ENCODE measurements around the gene PARD3.
"Not testable (repeated sequence)": the region's sequence is repeated elsewhere in the genome, so short reads cannot be mapped to it uniquely, and the experiment has no call there.

The PARD3 gene

DNA sequence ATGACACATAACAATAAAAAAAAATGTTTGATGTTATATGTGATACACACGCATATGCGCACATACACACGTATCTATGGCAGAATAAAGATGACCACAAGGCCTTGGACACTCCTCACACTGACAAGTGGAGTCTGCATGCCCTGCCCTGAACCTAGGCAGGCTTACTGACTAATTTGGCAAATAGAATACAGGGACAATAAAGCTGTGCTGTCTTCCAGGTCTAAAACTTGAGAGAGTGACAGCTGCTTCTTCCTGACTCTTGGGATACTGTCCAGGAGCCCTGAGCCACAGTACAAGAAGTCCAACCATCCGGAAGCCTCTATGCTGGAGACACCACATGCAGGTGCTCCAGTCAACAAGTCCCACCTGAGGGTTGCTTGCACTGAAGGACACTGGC, 20.3 kb downstream of the PARD3 start:
- H3K9me3 Mint-ChIP-seq = no peaks in the 10 kb centered on the region
- no peak overlapping the region for H3K4me3 Mint-ChIP-seq
- H3K27ac Mint-ChIP-seq = no peak overlapping the region
- ATAC-seq (no peak), DNase-seq (ENCODE audit: low spot score in 2 of 2) (no peak)
- H3K4me1 Mint-ChIP-seq = no peaks in the 10 kb centered on the region
- no peaks in the 10 kb centered on the region for H3K36me3 Mint-ChIP-seq

DNA sequence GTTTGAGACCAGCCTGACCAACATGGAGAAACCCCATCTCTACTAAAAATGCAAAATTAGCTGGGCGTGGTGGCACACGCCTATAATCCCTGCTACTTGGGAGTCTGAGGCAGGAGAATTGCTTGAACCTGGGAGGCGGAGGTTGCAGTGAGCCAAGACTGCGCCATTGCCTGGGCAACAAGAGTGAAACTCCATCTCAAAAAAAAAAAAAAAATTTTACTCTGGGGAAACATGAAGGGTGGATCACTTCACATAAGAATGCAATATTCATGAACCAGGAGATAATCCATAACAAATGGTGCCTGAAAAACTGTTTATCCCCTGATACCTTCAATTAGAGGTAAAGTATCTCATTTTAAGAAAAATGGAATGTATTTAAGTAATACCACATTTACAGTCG, 21.5 kb downstream of the PARD3 start:
- not testable (repeated sequence) for H3K36me3 Mint-ChIP-seq; ATAC-seq; DNase-seq (ENCODE audit: low spot score in 2 of 2); H3K27ac Mint-ChIP-seq; H3K4me1 Mint-ChIP-seq; H3K4me3 Mint-ChIP-seq; H3K9me3 Mint-ChIP-seq

DNA sequence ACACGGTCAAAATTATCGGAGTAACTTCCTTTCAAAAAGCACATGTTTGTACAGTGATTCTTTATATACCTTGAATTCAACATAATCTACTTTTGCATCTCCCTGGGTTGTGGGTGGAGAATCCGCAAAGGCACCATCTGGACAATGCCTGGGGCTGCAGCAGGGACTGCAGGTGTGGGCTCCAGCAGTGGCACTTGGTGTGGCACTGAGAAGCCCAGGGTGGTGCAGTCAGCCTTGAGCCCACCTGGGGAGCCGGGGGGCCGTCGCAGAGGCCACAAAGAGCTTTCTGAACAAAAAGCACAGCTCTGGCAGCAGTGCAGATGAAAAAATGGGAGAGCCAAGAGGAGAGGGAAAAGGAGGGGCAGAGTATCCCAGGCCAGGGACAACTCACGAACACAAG, 22.2 kb downstream of the PARD3 start:
- DNase-seq (ENCODE audit: low spot score in 2 of 2) = no peak
- Mint-ChIP-seq H3K27ac (no peak overlapping the region), H3K4me1 (no peaks in the 10 kb centered on the region), H3K9me3 (no peaks in the 10 kb centered on the region), H3K36me3 (no peaks in the 10 kb centered on the region), H3K4me3 (no peak overlapping the region)
- ATAC-seq = no peak

DNA sequence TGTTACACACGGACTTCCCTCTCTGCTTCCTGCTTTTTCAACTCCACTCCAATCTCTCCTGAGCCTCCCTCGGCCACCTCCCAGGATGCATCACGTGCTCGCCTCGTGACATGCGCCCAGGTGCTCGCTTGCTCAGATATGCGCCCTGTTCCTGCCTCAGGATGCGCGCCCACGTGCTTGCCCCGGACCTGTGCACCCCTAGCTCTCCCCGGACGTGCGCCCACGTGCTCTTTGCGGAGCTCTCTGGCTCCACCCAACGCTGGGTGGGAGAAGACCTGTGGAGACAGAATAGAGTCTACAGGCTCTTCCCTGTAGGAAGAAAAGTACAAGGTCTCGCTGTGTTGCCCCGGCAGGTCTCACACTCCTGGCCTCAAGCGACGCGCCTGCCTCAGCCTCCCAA, 23.1 kb downstream of the PARD3 start:
- H3K4me3 Mint-ChIP-seq = no peak overlapping the region
- H3K4me1 Mint-ChIP-seq = no peaks in the 10 kb centered on the region
- no peak overlapping the region for H3K27ac Mint-ChIP-seq
- no peaks in the 10 kb centered on the region for H3K9me3 Mint-ChIP-seq
- H3K36me3 Mint-ChIP-seq = no peaks in the 10 kb centered on the region
- ATAC-seq (no peak), DNase-seq (ENCODE audit: low spot score in 2 of 2) (no peak)

DNA sequence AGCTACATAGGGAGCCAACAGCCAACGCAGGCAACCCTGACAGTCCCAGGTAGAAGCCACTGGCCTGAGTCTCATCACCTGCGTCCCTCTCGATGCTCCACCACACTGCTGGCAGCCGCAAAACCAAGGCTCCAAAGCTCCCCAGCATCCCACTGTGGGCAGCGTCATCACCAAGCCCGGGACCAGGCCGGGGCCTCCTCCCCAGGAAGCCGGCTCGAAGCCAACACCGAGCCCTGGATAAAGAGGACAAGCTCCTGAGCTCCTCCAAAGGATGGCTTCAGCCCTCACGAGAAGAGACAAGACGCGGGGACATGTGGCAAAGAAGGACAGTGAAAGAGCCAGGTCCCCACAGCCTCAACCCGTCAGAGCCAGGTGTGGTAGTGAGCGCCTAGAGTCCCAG, 23.9 kb downstream of the PARD3 start:
- ATAC-seq = peak; percentile 25
- no peaks in the 10 kb centered on the region for H3K4me1 Mint-ChIP-seq
- no peak overlapping the region for H3K4me3 Mint-ChIP-seq

DNA sequence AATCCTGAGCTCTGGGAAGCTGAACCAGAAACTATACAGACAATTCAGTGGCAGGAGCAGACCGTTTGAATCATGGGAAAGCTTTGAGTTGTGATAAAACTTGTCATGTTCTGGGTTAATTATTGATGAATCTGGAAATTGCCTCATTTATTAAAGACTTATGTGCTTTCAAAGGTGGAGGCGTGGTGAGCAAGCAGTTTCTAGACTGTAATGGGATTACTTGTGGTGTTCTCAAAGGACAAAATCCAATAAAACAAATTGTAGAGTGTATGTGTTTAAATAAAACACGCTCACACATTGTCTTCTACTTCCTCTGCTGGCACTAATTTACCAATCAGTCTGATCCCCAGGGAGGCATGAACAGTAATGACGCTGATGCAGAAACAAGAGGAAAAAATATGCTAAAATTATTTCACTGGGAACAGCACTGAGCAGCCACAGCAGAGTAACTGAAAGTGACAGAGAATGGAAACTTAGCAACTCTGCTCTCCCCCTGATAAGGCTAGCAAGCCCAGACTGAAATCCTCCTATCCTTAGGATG, 25.1 kb downstream of the PARD3 start:
- ATAC-seq (no peak), DNase-seq (ENCODE audit: low spot score in 2 of 2) (no peak)
- Mint-ChIP-seq H3K36me3 (no peaks in the 10 kb centered on the region), H3K27ac (no peak overlapping the region), H3K9me3 (no peaks in the 10 kb centered on the region), H3K4me1 (no peaks in the 10 kb centered on the region), H3K4me3 (no peak overlapping the region)

More for the DNA sequence above, 23.9 kb downstream of the PARD3 start:
- DNase-seq (ENCODE audit: low spot score in 2 of 2) = no peak
- Mint-ChIP-seq H3K27ac (no peak overlapping the region), H3K36me3 (no peaks in the 10 kb centered on the region), H3K9me3 (no peaks in the 10 kb centered on the region)

DNA sequence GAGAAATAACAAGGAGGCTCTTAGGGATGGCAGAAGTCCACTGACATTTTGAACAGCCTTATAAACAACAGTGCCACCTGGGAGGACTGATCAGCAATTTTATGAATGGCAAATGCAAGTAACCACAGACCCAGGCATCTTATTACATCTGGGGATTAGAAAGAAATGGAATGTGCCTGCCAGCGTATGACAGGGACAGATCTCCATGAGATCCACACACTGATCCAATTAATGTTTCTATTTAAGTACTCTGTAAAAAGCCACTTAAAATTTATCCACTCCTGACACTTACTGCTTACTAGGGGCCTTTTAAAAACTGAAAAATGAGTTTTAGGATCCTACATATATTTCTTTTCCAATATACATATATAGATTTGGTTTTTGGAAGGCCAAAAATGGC, 28.6 kb downstream of the PARD3 start:
- no peaks in the 10 kb centered on the region for H3K36me3 Mint-ChIP-seq
- no peak overlapping the region for H3K27ac Mint-ChIP-seq
- H3K4me3 Mint-ChIP-seq = no peak overlapping the region
- no peak for DNase-seq (ENCODE audit: low spot score in 2 of 2)
- H3K9me3 Mint-ChIP-seq = no peaks in the 10 kb centered on the region
- ATAC-seq = no peak
- H3K4me1 Mint-ChIP-seq = no peaks in the 10 kb centered on the region

DNA sequence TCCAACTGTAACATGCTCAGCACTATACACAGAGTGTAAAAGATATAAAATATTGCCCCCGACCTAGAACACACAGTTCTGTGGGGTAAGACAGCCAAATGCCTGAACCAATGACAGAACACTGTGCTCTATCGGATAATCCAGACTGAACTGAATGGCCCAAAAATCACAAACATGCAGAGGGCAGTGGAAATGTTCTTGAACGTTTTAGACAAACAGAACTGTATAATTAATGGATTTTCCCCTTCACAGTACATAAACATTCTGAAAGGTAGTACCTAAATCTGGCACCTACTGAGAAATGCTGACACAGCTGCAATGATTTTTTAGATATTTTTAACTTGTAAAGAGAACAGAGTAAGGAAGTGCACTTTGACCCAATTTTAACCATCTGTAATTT, 33.4 kb downstream of the PARD3 start:
- no peak overlapping the region for H3K27ac Mint-ChIP-seq
- DNase-seq (ENCODE audit: low spot score in 2 of 2) (no peak), ATAC-seq (no peak)
- H3K4me3 Mint-ChIP-seq = no peak overlapping the region
- no peaks in the 10 kb centered on the region for H3K36me3 Mint-ChIP-seq
- H3K9me3 Mint-ChIP-seq = no peaks in the 10 kb centered on the region
- H3K4me1 Mint-ChIP-seq = no peaks in the 10 kb centered on the region

DNA sequence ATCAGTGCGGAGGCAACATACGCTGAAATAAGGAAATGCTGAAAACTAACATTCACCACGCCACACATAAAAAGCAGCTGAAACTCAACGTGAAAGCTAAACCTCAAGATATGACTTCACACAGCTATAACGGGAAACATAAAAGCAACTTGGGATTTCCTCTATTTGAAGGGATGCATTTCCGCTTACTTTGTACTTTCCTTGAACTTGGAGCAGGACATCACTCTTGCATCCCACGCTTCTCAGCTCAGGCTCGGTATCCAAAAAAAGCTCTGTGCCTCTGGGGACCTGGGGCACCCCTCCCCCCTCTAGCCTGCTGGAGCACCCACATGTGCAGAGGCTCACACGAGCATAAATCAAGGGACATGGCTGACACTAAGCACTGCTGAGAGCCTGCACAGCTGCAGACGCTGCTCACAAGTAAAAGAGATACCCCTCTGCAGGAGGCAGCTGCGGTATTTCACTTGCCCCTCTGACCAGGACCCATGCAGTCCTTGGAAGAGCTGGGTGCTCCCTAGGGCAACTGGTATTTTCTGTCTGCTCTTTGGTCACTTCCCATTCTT, 34.2 kb downstream of the PARD3 start:
- DNase-seq (ENCODE audit: low spot score in 2 of 2) = no peak
- H3K4me3 Mint-ChIP-seq = no peak overlapping the region

DNA sequence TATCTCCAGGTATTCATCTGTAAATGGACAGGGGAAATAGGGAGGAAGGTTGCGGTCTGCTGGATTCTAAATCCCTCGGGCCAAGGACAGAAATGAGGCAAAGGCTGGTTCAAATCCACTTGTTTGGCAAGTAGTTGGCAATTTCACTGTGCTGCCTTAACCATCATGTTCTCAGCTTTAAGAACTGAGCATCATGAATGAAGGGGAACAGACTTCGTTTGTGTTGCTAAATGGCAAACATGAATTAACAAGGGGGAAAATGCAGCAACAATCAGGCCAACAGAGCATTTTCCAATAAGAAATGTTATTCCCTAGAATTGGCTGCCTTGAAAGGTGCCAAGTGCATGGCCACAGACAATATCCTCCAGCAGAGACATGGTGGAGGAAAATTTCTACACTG, 36.9 kb downstream of the PARD3 start:
- Mint-ChIP-seq H3K4me1 (no peaks in the 10 kb centered on the region), H3K4me3 (no peak overlapping the region), H3K36me3 (no peaks in the 10 kb centered on the region), H3K9me3 (no peaks in the 10 kb centered on the region), H3K27ac (no peak overlapping the region)
- DNase-seq (ENCODE audit: low spot score in 2 of 2) = no peak
- no peak for ATAC-seq

More for the DNA sequence above, 34.2 kb downstream of the PARD3 start:
- no peaks in the 10 kb centered on the region for H3K4me1 Mint-ChIP-seq
- H3K27ac Mint-ChIP-seq = no peak overlapping the region
- no peaks in the 10 kb centered on the region for H3K36me3 Mint-ChIP-seq
- ATAC-seq = peak; percentile 13
- H3K9me3 Mint-ChIP-seq = no peaks in the 10 kb centered on the region

DNA sequence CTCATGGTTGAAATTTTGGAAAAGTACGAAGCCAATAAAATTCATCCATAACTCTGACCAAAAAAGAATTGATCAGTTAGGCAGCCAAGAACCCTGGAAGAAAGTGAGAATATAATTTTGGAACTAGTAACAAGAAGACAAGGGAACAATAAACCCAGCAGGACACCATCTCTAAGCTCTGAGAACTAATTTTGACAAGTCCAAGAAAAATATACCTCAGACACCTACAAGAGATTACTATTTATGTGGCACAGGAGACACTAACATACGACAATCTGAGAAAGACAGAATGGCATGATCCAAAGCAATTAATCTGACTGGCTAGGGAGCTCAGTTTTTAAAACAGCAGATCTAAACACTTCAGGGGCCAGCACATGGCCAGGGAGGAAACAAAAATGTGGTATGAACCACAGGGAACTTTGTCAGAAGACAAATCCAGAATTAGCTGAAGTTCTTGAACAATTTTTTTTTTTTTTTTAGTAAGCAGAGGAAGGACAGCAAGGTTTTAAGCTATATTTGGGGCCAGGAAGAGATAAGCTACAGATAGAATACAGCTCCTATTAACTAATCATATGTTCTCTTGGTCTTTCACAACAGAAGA, 38.9 kb downstream of the PARD3 start:
- H3K9me3 Mint-ChIP-seq = no peaks in the 10 kb centered on the region
- no peak overlapping the region for H3K4me3 Mint-ChIP-seq
- DNase-seq (ENCODE audit: low spot score in 2 of 2) (no peak), ATAC-seq (no peak)
- no peaks in the 10 kb centered on the region for H3K4me1 Mint-ChIP-seq
- no peaks in the 10 kb centered on the region for H3K36me3 Mint-ChIP-seq
- H3K27ac Mint-ChIP-seq = no peak overlapping the region

DNA sequence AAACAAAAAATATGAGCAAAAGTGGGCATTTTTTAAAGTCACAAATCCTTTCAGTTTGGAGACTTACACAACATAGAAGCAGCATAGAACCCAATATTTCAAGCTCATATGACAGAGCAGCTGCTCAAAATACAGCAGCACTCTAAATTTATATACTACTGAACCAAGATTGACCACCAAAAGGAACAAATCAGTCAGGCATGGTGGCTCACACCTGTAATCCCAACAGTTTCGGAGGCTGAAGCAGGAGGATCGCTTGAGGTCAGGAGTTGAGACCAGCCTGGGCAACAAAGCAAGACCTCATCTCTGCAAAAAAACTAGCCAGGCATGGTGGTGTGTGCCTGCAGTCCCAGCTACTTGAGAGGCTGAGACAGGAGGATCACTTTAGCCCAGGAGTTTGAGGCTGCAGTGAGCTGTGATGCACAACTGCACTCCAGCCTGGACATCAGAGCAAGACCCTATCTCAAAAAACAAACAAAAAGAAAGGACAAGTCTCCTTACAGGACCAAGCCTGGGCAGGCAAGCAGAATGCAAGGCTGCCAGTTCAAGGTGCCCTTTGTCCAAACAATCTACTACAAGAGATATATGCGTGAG, 40.0 kb downstream of the PARD3 start:
- no peaks in the 10 kb centered on the region for H3K9me3 Mint-ChIP-seq
- H3K4me3 Mint-ChIP-seq = no peak overlapping the region
- H3K36me3 Mint-ChIP-seq = no peaks in the 10 kb centered on the region
- H3K27ac Mint-ChIP-seq = no peak overlapping the region
- ATAC-seq = no peak
- no peaks in the 10 kb centered on the region for H3K4me1 Mint-ChIP-seq
- DNase-seq (ENCODE audit: low spot score in 2 of 2) = no peak

DNA sequence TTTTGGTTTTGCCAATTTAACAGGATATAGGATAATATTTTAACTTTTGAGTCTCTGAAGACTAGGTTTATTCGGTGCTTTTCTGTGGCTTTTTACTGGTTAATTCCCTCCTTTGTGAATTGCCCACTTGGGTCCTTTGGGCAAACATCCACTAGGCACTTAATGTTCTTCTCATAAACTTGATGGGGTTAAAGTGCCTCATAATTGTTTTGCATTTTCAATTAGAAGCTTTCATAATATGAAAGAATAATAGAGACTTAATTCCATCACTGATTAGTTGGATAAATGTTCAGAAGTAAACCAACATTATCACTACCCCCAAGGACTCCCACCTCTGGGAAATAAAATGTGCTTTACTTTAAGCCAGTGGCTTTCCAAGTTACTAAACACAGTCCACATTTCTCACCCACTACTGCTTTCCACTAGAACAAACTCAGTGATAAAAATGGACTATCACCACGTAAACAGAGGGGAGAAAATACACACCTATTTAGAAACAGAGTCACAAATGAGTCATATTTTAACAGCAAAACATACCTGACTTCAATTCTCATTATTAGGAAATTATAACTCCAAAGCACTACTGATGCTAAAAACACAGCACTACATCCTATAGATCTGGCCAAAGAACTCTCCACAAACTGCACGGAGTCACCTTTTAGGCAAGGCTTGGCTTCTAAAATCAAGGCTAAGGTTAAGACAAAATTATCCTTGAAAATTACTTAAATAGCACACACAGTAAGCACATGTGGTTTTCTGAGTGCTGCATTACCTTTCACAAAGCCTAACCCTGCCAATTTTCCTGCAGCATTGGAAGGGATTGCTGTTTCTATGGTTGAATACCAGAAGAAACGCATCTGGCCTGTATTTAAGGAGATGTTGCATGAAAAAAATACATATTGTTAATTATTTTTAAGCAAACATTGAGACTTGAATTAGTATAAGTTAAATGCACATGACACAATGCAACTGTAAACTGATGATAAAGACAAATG, 41.2 kb downstream of the PARD3 start:
- ATAC-seq = no peak
- Mint-ChIP-seq H3K4me3 (no peak overlapping the region), H3K9me3 (no peaks in the 10 kb centered on the region), H3K4me1 (no peaks in the 10 kb centered on the region), H3K27ac (no peak overlapping the region), H3K36me3 (no peaks in the 10 kb centered on the region)
- DNase-seq (ENCODE audit: low spot score in 2 of 2) = no peak

DNA sequence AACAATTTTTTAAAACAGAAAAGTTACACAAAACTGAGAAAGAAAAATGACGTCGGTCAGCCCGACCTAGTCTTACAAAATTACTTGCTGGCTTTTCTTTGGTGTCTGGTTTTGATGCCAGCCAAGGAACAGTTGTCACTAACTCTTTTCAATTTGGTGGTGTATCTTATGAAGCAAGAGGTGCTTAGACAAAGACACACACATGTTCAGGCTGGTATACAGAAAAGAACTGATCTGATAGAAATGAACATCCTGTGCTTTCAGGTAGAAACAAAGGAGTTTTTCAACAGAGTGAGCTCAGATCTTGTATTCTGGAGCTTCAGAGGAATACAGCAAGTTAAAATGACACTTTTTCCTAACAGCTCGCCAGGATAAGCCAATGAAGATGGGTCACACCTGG, 43.6 kb downstream of the PARD3 start:
- no peak overlapping the region for H3K27ac Mint-ChIP-seq
- H3K4me1 Mint-ChIP-seq = no peaks in the 10 kb centered on the region
- no peak for ATAC-seq
- no peak overlapping the region for H3K4me3 Mint-ChIP-seq
- no peaks in the 10 kb centered on the region for H3K9me3 Mint-ChIP-seq
- H3K36me3 Mint-ChIP-seq = no peaks in the 10 kb centered on the region
- no peak for DNase-seq (ENCODE audit: low spot score in 2 of 2)

DNA sequence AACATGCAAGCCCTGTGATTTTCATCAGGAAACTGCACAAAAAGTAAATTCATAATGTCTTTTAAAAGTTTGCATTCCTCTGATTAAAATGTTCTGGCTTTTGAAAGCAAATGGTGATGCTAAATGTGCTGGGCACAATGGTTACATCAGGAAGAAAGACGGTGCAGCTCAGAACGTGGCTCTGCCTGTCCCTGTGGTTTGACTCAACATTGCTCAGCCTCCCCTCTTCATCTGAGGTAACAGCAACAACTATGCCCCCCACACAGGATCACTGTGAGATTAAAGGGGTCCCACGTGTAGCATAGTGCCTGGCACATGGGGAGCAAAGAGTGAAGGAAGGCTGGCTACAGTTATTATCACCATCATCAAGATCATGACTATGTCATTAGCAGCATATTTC, 44.0 kb downstream of the PARD3 start:
- Mint-ChIP-seq H3K9me3 (no peaks in the 10 kb centered on the region), H3K4me1 (no peaks in the 10 kb centered on the region), H3K27ac (no peak overlapping the region), H3K36me3 (no peaks in the 10 kb centered on the region), H3K4me3 (no peak overlapping the region)
- ATAC-seq (no peak), DNase-seq (ENCODE audit: low spot score in 2 of 2) (no peak)

Data from stimulated activated effector memory CD8-positive, alpha-beta T cell treated with anti-CD3 and anti-CD28 coated beads, Interleukin-12 subunit alpha, Interleukin-12 subunit beta, amount 100 ng/mL, for 72 hours (primary cell).